Pancreas (tissue), 10 donors: ENCODE measurements around the gene H1-8. TPM values are rescaled to one million over a fixed set of nuclear protein-coding genes. Genes with fewer than 3 reads are reported as not detected.

Experiments used
- ATAC-seq, 4 donors: fragments of 200-7000 bp; cut with Tn5 transposase; one replicate each; pipeline versions ENCODE4 v1.8.0 to v1.9.1; 2020; ENCODE audit warnings: mild to moderate bottlenecking in 4 of 4, moderate library complexity in 4 of 4
- DNase-seq, 6 donors: peaks; one replicate each; pipeline ENCODE4 v3.0.0-alpha.2; 2020
- FAIRE-seq: peaks from 2 replicates; lab custom pipeline; 2012; peaks lifted over from hg19 to GRCh38; lab: Jason Lieb, UNC
- H3K27ac ChIP-seq, 4 donors: fragments of 200-600 bp; sonication (generic); 1 replicate in 3 of 4; 2 replicates in 1 of 4; pipeline versions ENCODE4 v1.5.0 to v1.8.0; 2020
- H3K27me3 ChIP-seq, 4 donors: fragments of 200-600 bp; one replicate each; pipeline ENCODE4 v1.8.0; 2021
- H3K36me3 ChIP-seq, 3 donors: fragments of 200-600 bp; sonication (generic) in 1 of 3; one replicate each; pipeline versions ENCODE4 v1.5.0 to v1.8.0; 2020 to 2021
- H3K4me1 ChIP-seq, 3 donors: fragments of 200-600 bp; one replicate each; pipeline ENCODE4 v1.8.0; 2021
- H3K4me3 ChIP-seq, 4 donors: fragments of 200-600 bp; sonication (generic) in 2 of 4; one replicate each; pipeline versions ENCODE4 v1.5.0 to v1.8.0; 2020 to 2021
- H3K9me3 ChIP-seq, 4 donors: fragments of 200-600 bp; one replicate each; pipeline ENCODE4 v1.8.0; 2021
- CTCF ChIP-seq, 4 donors: fragments of 200-600 bp; sonication (generic) in 3 of 4; IDR thresholded peaks; one replicate each; pipeline versions ENCODE4 v1.5.0 to v1.8.0; 2021; ENCODE audit warnings: antibody characterized with exemption in 4 of 4
- WGBS, 2 donors: extraction: QIAGEN DNeasy Blood & Tissue Kit; methylation state at CpG; one replicate each; pipeline ENCODE4 v1.1.7; 2013; 5-methylcytosine and 5-hydroxymethylcytosine counted together
- intact Hi-C, 3 donors: fragments of 100-400 bp; cut with DNase I; formaldehyde crosslinking; loops; one replicate each; pipeline versions ENCODE4 v1.11.1 to v1.14.2; 2022
- polyA plus RNA-seq, 2 donors: library from polyadenylated mRNA; stranded (reverse); fragments of 200-250 nt; gene quantifications; one replicate each; pipeline ENCODE4 v1.2.3, GENCODE V29; 2013
- total RNA-seq, 6 donors: library from RNA; stranded (reverse); fragmentation: NEBNext Ultra II Directional in 4 of 6; extraction: Animal tissue kit (Norgen Biotek cat#: 25700) in 4 of 6; gene quantifications; one replicate each; pipeline versions ENCODE4 v1.2.1 to v1.2.4, GENCODE V29; 2021 to 2023
- donor health status: healthy with polysubstance abuse.
- donor health status: DM: no; HTN: no; CAD: no; lungs with moderate emphysema.
- donor health status: DM: no; HTN: no; CAD: no.
- donor health status: control.
- donor health status: control.
- donor health status: Bipolar disorder and iron deficiency.
- donor health status: DM: yes; HTN: yes; CAD: no.
- donor health status: DM: no; HTN: no; CAD: no.
- donor health status: DM: no; HTN: no; CAD: no.
- donor health status: DM: yes; HTN: yes; CAD: no.

The H1-8 gene
- total and polyA plus RNA-seq, 8 donors = not detected

GRCh38 chr3:129517516-129517915 lies 25.5 kb upstream of the H1-8 start:
- WGBS, 2 donors = 86 to 87% methylated on average over 7 of the region's 7 CpGs
- H3K9me3 ChIP-seq = no peaks in the 10 kb centered on the region
- ATAC-seq (no peak), FAIRE-seq (no peak), DNase-seq (no peak)
- no peak overlapping the region for H3K27ac ChIP-seq
- H3K27me3 ChIP-seq = no peaks in the 10 kb centered on the region
- TF ChIP-seq CTCF (IDR thresholded peaks at IDR 0.05) = no peak
- no peaks in the 10 kb centered on the region for H3K4me1 ChIP-seq
- no peak overlapping the region for H3K4me3 ChIP-seq
- H3K36me3 ChIP-seq = peaks cover 0 to 12% (median 0%) of the 10 kb centered on the region in 3 donors
- intact Hi-C loops = no loop called here

- Histone ChIP-seq H3K27ac (no peak overlapping the region), H3K9me3 (no peaks in the 10 kb centered on the region), H3K27me3 (no peaks in the 10 kb centered on the region), H3K36me3 (peaks cover 0 to 12% (median 0%) of the 10 kb centered on the region in 3 donors), H3K4me3 (no peak overlapping the region), H3K4me1 (no peaks in the 10 kb centered on the region)
- FAIRE-seq (no peak), ATAC-seq (no peak), DNase-seq (no peak)
- TF ChIP-seq CTCF (IDR thresholded peaks at IDR 0.05) = no peak
- intact Hi-C loops = no loop called here
- 87 to 92% methylated on average over 8 of the region's 8 CpGs for WGBS, 2 donors
These were observed 24.9 kb upstream of the H1-8 start for GRCh38 chr3:129518038-129518561.

GRCh38 chr3:129518581-129518980 lies 24.4 kb upstream of the H1-8 start:
- Histone ChIP-seq H3K4me1 (no peaks in the 10 kb centered on the region), H3K36me3 (peaks cover 0 to 7% (median 0%) of the 10 kb centered on the region in 3 donors), H3K27ac (no peak overlapping the region), H3K4me3 (no peak overlapping the region), H3K27me3 (no peaks in the 10 kb centered on the region), H3K9me3 (no peaks in the 10 kb centered on the region)
- intact Hi-C loops = no loop called here
- no peak for TF ChIP-seq CTCF (IDR thresholded peaks at IDR 0.05)
- no peak for DNase-seq
- 93 to 97% methylated on average over 8 of the region's 8 CpGs for WGBS, 2 donors
- ATAC-seq = no peak
- no peak for FAIRE-seq

GRCh38 chr3:129519449-129519848 lies 23.5 kb upstream of the H1-8 start:
- Histone ChIP-seq H3K27me3 (no peaks in the 10 kb centered on the region), H3K36me3 (no peaks in the 10 kb centered on the region), H3K4me3 (no peak overlapping the region), H3K27ac (no peak overlapping the region), H3K9me3 (no peaks in the 10 kb centered on the region), H3K4me1 (no peaks in the 10 kb centered on the region)
- TF ChIP-seq CTCF (IDR thresholded peaks at IDR 0.05) = no peak
- ATAC-seq = no peak
- 94 to 95% methylated on average over 10 of the region's 10 CpGs for WGBS, 2 donors
- no peak for DNase-seq
- FAIRE-seq = no peak
- intact Hi-C loops = no loop called here

GRCh38 chr3:129519896-129520715 lies 22.9 kb upstream of the H1-8 start:
- Histone ChIP-seq H3K4me3 (no peak overlapping the region), H3K36me3 (no peaks in the 10 kb centered on the region), H3K27me3 (no peaks in the 10 kb centered on the region), H3K9me3 (no peaks in the 10 kb centered on the region), H3K27ac (no peak overlapping the region), H3K4me1 (no peaks in the 10 kb centered on the region)
- WGBS, 2 donors = 89 to 93% methylated on average over 15 of the region's 15 CpGs
- peak in 1 of 6 donors; percentile 30 for DNase-seq
- no peak for TF ChIP-seq CTCF (IDR thresholded peaks at IDR 0.05)
- intact Hi-C loops = no loop called here
- no peak for ATAC-seq
- FAIRE-seq = no peak
